ENCODE measurements around the gene ZNF230.

ZNF230 gene

DNA sequence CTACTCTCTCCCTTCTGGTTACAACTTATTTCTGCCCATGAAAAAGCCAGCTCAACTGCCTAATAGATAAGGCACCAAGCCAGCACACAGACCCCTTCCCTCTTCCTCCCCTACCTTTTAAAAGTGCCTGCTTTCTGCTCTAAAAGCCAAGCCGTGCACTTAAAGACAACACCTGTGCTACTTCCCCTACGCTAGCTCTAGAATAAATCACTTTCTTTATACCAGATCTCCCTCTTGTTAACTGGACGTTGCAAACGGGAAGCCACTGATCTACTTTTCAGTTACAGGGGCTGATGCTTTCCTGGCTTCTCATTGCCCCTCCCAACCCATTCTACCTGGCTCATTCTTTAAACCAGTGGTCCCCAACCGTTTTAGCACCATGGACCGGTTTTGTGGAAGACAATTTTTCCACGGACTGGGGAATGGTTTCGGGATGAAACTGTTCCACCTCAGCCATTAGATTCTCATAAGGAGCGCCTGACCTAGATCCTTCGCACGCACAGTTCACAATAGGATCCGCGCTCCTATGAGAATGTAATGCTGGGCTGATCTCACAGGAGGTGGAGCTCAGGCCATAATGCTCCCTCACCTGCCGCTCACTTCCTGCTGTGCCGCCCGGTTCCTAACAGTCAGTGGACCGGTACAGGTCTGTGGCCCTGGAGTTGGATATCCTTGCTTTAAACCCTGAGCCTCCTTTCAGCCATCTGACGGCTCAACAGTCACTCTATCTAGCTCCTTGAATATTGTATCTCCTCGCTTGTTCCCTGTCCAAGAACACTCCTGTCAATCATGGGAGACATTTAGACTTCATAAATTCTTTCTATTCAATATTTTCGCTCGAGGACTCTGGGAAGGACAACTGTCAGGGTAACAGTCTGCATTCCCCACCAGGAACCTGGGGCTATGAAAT lies 48.2 kb downstream of the ZNF230 start:
- no peak for DNase-seq

DNA sequence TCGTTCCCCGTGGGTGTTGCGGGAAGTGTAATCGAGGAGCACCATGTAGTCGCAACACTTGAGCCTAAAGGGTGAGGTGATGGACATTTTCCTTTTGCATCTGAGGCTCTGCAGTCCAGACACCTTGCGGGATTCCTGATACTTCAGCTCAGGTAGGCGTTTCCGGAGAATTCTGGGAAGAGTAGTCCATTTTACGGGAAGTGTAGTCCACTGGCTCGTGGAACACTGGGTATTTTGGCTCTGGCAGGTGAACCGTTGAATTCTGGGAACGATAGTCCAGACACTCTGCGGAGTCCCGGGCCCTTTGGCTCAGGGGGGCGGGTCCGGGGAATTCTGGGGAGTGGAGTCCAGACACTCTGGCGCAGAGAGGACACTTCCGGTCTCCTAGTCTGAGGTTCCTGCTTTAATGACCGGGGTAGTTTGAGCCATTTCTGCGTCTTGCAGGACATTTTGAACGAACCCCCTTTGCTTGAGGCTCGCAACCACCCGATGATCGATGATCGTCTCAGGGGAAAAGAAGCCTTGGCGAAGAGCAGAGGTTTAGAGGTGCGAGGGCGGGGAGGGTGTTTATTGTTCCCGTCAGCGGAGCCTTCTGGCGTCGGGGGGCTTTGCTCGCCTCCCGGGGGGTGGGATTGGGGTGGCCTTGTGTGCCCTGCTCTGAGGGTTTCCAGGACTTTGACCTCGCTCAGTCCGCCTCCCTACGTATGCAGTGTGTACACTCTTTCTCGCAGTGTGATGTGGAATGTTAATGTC lies 49.1 kb downstream of the ZNF230 start, which contains the start of gene ZNF223:
TSS of gene ZNF223 (plus strand) at position 387 of the 753 bp plus-strand sequence. CDS start 3,141 bp downstream, outside the sequence.
- DNase-seq = peak; percentile 76

DNA sequence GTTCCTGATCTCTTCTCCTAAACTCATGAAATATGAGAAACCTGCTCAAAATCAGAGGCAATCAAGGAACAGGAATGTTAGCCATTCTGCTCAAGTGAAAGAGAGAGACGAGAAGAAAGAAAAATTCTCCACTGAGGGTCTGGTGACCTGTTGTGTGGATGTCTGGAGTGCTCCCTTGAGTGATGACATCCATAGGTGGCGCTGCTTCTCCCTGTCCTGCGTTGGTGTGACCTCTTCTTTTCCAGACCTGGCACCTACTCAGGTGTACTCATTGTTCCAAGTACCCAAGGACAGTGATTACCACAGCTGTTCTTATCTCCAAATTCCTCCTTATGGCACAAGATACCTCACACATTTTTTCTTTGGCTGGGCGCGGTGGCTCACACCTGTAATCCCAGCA lies 53.1 kb downstream of the ZNF230 start:
- DNase-seq = no peak

DNA sequence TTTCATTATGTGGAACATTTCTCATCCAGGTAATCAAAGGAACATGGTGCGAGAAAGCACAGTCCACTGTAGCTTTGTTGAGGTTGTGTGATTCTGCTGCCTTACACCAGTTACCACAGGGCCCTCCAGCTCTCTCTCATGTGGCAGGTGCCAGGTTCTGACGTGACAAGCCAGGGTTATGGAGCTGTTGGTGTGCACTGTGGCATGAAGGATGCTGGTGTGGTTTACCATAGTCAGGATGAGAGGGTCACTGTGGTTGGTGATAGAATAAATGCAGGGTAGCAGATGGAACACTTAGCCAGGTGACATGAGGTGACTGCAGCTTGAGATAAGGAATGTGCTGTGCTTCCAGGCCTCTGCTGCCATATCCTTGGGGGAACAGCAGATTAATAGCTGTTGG lies 56.5 kb downstream of the ZNF230 start:
- DNase-seq = no peak

DNA sequence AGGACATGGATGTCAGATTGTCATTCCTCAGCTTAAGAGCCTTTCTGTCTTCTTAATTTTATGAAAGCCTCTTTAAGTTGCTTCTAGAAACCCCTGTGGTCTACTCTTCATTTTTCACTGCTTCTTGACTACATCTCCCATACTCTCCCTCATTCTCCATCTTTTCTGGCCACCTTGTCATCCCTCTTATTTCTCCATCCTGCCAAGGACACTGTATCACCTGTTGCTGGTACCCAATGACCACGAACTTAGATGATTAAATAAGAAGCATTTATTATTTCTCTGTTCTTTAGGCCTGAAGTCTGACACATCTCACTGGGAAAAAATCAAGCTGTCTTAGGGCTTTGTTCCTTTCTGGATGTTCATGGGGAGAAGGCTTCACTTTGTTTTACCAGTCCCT lies 58.3 kb downstream of the ZNF230 start:
- no peak for DNase-seq

Data from NCI-H524 treated with DMSO at 0.1 percent for 48 hours (cell line).